HG03521 (cell line): Measurements from ENCODE around the gene WRAP53.

Source experiments
- ATAC-seq: cut with Tn5 transposase; IDR thresholded peaks from one replicate; pipeline ENCODE4 v1.9.1; 2021; ENCODE audit warnings: mild to moderate bottlenecking, moderate library complexity; ENCODE audit not compliant: unreplicated experiment

Gene WRAP53

GRCh38 chr17:7707858-7708750, 19.8 kb downstream of the WRAP53 start:
- no peak for ATAC-seq

DNA sequence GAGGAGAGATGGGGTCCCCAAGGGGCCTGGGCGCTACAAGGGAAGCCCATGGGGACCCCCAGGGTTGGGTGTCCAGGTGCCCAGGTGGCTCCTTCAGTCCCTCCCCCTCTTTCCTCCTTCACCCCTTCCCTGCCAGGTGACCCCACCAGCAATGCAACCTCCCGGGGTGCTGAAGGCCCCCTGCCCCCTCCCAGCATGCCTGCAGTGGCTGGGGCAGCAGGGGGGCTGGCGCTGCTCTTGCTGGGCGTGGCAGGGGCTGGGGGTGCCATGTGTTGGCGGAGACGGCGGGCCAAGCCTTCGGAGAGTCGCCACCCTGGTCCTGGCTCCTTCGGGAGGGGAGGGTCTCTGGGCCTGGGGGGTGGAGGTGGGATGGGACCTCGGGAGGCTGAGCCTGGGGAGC, 20.8 kb downstream of the WRAP53 start:
- no peak for ATAC-seq

- no peak for ATAC-seq
These were observed 22.0 kb downstream of the WRAP53 start for GRCh38 chr17:7710301-7710700.

DNA sequence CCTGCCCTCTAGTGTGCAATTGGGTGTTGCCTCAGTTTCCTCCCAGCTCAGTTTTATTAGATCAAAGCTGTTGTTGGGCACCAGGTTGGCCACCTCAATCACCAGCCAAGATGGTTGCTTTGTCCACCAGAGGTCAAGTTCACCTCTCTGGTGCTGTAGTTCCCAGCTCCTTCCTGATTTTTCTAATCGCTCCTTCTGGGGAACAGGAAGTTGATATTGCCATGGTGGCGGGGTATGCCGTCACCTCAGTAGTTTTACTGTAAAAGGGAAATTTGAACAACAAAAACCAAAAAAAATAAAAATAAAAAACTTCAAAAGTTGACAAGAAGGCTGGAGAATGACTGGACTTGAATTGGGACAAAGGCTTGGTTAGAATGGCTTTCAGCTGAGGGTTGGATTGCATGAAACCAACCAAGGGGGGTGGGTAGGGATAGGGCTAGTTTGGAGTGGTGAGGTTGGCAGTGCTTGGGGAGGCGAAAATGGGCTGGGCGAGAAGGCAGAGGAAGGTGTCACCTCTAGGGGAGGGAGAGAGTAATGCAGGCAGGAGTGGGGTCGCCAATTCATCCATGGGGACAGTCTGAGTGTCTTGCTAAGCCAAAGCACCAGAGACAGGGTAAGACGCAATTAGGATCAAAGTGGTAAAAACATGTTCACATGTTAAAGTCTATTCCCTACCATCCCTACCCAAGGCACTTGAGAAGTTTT, 22.9 kb downstream of the WRAP53 start:
- no peak for ATAC-seq

- no peak for ATAC-seq
These were observed 24.0 kb downstream of the WRAP53 start for GRCh38 chr17:7712111-7712771.

GRCh38 chr17:7713782-7714181, 25.5 kb downstream of the WRAP53 start:
- ATAC-seq: no peak

GRCh38 chr17:7714721-7715594, 26.7 kb downstream of the WRAP53 start:
- no peak for ATAC-seq

DNA sequence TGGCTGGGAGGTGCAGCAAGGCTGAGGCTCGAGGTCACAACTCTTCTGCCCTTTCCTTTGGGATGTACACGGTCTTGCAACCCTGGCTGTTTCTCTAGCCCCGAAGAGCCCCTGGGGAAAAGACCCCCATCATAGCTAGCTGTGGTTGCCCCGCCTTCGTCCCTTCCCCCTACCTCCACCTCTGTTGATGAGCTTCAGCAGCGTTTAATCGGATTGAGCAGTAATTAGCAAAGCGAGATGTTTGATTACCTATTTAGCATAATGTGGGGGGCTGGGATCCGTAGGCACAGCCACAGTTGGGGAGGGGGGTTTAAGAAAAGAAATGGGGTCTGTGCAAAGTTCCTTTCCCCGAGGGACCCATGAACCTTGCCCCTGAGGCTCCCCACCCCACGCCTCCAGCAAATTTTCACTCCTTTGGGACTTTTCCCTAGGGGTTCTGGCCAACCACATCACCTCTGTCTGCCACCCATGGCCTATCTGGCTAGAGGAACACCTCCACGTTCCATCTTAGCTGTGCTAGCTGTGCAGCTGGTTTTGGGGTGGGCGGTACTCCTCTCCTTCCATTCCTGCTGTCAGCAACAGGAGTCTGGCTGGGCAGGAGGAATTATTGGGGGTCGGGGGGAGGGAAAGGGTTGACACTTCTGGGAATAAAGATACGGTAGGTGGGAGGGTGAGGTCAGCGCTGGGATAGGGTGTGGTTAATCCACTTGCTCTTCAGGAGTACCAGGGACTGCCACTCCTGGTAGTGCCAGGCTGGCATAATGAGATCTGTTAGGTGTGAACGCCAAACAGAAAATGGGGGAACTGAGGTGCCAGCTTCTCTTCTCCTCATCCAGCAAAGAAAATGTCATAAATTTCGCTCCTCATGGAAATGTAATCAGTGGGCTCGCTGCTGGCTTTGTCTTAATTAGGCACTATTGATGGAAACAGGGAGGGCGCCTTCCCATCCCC, 27.9 kb downstream of the WRAP53 start:
- ATAC-seq: no peak

GRCh38 chr17:7716901-7717755, 28.9 kb downstream of the WRAP53 start, which contains the start of gene DNAH2:
DNAH2 (plus strand) TSS chr17:7717744; CDS start chr17:7719735, 1,991 bp downstream.
- ATAC-seq: no peak

GRCh38 chr17:7717756-7718350, 29.6 kb downstream of the WRAP53 start:
- ATAC-seq: no peak

- no peak for ATAC-seq
These were observed 31.4 kb downstream of the WRAP53 start for GRCh38 chr17:7719661-7720060.

GRCh38 chr17:7720125-7720524, 31.8 kb downstream of the WRAP53 start:
- no peak for ATAC-seq

DNA sequence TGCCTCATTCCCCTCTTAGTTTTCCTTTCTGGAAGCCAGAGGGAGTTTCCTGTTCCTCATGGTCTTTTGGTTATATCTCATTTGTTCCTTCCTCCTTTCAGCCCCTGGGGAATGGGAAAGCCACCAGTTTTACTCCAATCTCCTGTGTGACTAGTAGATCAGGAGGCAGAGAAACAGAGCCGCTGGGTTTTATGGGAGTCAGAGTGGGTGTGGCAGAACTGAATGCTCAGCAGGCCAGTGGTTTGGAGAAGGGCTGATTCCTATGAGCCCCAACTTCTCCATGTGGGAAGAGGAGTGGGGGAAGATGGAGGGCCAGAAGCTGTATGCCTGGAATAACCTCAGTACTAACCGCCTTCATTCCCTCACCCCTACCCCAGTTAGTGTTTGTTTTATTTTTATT, 33.3 kb downstream of the WRAP53 start:
- ATAC-seq: no peak

- ATAC-seq: no peak
These were observed 39.6 kb downstream of the WRAP53 start for GRCh38 chr17:7727886-7728285.

GRCh38 chr17:7729816-7730215, 41.5 kb downstream of the WRAP53 start:
- ATAC-seq: no peak

DNA sequence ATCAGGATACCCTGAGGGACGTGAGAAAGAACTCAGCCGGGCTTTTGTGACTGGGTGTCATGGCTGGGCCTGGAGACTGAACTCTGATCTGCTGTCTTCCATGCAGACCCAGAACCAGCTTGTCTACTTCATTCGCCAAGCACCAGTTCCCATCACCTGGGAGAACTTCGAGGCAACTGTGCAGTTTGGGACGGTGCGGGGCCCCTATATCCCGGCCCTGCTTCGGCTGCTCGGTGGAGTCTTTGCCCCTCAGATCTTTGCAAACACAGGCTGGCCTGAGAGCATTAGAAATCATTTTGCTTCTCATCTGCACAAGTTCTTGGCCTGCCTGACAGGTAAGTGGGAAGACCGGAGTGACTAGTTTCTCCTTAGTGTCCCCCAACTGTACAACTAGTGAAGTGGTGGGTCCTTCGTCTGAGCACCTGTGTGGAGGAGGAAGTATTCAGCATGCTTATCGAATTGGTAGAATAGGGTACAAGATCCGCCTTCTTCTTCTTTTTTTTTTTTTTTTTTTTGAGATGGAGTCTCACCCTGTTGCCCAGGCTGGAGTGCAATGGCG, 44.8 kb downstream of the WRAP53 start:
- no peak for ATAC-seq

DNA sequence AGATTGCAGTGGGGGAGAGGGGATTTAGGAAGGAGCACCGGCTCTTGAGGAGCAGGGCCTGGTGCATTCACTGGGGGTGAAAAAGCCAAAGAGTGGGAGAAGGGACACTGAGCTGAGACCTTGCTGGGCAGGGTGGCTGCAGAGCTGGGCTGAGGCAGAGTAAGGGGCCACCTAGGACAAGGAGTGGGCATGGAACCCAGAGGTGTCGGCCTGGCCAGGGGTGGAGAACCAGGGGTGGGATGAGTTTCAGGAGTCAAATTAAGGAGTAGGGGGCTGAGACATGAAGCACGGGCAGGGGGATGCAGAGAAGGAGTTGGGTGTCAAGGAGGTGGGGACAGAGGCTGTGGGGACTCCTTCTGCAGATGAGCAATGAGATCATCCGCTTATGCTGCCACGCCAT, 49.3 kb downstream of the WRAP53 start:
- no peak for ATAC-seq

DNA sequence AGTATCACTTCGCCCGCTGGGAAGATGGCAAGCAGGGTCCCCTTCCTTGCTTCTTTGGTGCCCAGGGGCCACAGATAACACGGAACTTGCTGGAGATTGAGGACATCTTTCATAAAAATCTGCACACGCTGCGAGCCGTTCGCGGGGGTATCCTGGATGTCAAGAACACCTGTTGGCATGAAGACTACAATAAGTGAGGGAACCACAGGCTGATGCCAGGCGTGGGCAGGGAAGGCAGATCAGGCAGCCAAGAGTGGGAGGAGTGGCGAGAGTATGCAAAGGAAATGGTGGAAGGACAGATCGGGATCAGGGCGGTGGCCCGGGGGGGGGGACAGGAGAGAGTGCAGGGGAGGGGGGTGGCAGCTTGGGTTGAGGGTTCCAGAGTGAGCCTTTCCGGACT, 51.5 kb downstream of the WRAP53 start:
- no peak for ATAC-seq
